GM13977 (cell line): ENCODE measurements around the gene DNAH9.

Experiments
- DNase-seq: peaks from one replicate; pipeline ENCODE4 v3.0.0; 2012; ENCODE audit warnings: low spot score
- in situ Hi-C: fragments of 300-500 bp; cut with MboI; formaldehyde crosslinking; loops from one replicate; pipeline ENCODE4 v1.12.0; 2022; ENCODE audit warnings: low sequenced_read_pairs, low pct_unique_long_range_greater_than_20kb, mixed read lengths, inconsistent platforms; ENCODE audit not compliant: unreplicated experiment
- TF ChIP-seq, protein P1 (sequence below): IDR thresholded peaks from 2 replicates; pipeline ENCODE4 v1.5.1; 2012; ENCODE audit warnings: mild to moderate bottlenecking, control low read depth; ENCODE audit not compliant: insufficient read depth; ENCODE audit errors: extremely low read depth, missing control alignments

DNAH9 gene

DNA sequence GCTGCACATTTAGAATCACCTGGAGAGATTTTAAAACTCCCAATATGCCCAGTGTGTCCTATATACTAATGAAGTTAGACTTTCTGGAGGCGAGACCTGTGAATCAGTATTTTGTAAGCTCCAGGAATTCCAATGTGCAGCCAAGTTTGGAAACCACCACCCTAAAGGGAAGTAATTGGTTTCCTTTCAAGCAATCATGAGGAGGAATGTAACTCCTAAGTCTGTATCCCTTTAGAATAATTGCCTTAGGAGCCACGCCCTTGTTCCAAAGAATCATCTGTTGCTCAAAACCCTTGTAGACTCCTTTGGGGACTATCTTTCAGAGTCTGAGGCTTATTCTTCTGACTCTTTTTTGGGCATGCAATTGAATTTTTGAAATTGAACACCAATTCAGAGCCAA is 84.4 kb downstream of the DNAH9 start:
- TF ChIP-seq, protein P1, sequence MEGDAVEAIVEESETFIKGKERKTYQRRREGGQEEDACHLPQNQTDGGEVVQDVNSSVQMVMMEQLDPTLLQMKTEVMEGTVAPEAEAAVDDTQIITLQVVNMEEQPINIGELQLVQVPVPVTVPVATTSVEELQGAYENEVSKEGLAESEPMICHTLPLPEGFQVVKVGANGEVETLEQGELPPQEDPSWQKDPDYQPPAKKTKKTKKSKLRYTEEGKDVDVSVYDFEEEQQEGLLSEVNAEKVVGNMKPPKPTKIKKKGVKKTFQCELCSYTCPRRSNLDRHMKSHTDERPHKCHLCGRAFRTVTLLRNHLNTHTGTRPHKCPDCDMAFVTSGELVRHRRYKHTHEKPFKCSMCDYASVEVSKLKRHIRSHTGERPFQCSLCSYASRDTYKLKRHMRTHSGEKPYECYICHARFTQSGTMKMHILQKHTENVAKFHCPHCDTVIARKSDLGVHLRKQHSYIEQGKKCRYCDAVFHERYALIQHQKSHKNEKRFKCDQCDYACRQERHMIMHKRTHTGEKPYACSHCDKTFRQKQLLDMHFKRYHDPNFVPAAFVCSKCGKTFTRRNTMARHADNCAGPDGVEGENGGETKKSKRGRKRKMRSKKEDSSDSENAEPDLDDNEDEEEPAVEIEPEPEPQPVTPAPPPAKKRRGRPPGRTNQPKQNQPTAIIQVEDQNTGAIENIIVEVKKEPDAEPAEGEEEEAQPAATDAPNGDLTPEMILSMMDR = no peak
- no peak for DNase-seq
- in situ Hi-C loops = no loop called here

- DNase-seq = no peak
- in situ Hi-C loops = no loop called here
- TF ChIP-seq, protein P1 = no peak
Measured at GRCh38 chr17:11690681-11691080, 92.4 kb downstream of the DNAH9 start.

DNA sequence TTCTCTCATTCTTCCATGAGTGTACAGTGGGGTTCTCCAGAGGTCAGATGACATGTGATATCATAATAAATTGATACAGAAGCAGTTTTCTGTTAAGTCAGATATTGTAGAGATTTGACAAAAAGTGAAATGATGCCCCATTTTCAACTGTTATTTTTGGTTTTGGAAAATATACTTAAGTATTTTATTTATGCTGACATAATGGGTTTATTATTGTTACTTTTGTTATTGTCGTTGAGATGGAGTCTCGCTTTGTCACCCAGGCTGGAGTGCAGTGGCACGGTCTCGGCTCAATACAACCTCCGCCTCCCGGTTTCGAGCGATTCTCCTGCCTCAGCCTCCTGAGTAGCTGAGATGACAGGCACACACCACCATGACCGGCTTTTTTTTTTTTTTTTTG is 94.4 kb downstream of the DNAH9 start:
- TF ChIP-seq, protein P1 = no peak
- in situ Hi-C loops = no loop called here
- no peak for DNase-seq

DNA sequence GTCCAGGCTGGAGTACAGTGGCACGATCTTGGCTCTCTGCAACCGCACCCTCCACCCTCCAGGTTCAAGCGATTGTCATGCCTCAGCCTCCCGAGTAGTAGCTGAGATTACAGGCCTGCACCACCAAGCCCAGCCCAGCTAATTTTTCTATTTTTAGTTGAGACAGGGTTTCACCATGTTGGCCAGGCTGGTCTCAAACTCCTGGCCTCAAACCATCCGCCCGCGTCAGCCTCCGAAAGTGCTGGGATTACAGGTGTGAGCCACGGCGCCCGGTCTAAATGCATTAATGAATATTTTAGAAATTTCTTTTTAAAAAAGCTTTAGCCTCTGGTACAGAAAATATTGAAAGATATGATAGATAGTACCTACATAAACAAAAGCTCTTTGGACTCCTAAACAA is 95.0 kb downstream of the DNAH9 start:
- TF ChIP-seq, protein P1 = no peak
- DNase-seq = no peak
- in situ Hi-C loops = no loop called here

GRCh38 chr17:11700668-11701067 is 102.4 kb downstream of the DNAH9 start:
- no peak for DNase-seq
- in situ Hi-C loops = no loop called here
- TF ChIP-seq, protein P1 = no peak

DNA sequence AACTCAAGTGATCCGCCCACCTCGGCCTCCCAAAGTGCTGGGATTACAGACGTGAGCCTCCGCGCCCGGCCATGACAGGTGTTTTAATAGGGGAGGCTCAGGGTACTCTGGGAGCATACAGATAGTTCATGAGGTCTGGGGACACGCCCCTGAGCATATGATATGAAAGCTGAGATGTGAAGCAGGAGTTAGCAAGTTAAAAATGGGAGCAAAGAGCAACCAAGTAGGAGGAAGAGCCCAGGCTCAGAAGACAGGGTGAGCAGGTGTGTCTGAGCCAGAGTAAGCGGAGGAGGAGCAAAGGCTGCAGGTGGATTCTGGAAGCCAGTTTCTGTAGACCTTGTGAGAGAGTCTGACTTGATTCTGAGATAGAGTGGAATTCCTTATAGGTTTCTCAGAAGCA is 103.6 kb downstream of the DNAH9 start:
- TF ChIP-seq, protein P1 = no peak
- in situ Hi-C loops = no loop called here

DNA sequence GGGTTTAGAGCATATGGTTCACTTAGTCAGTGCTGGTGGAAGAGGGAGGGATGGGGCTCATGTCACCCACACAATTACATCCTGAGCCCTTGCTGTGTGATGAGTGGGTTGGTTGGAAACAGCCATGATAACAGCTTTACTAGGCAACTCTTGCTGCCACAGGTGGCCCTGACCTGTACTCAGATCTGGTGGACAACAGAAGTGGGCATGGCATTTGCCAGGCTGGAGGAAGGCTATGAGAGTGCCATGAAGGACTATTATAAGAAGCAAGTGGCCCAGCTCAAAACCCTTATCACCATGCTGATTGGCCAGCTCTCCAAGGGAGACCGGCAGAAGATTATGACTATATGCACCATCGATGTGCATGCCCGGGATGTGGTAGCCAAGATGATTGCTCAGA is 105.8 kb downstream of the DNAH9 start:
- in situ Hi-C loops = no loop called here
- no peak for DNase-seq
- TF ChIP-seq, protein P1 = no peak

More for the DNA sequence above, 103.6 kb downstream of the DNAH9 start:
- no peak for DNase-seq
